A673 (cell line): ENCODE measurements around the gene ARSI. TPM values are rescaled to one million over a fixed set of nuclear protein-coding genes. Genes with fewer than 3 reads are reported as not detected.

Source experiments
- BruUV-seq: library from RNA; stranded (reverse); fragments of 400-500 nt; replicated peaks from 2 replicates; lab custom pipeline; 2021; lab: Mats Ljungman, UMichigan
- CTCF ChIA-PET: fragments of 300-600 bp; sonication (Branson Sonifier 250); formaldehyde crosslinking; loops from one replicate; lab custom pipeline; 2022; ENCODE audit warnings: antibody characterized with exemption; lab: Charles Lee
- POLR2A ChIA-PET: fragments of 300-600 bp; sonication (Branson Sonifier 250); formaldehyde crosslinking; loops from one replicate; lab custom pipeline; 2022; ENCODE audit warnings: antibody characterized with exemption; ENCODE audit not compliant: low non-redundant PET; lab: Charles Lee
- DNase-seq: peaks from one replicate; pipeline ENCODE4 v3.0.0-alpha.2; 2015; ENCODE audit warnings: low spot score
- H3K27ac ChIP-seq: fragments of 200-600 bp; sonication (generic); 2 replicates; pipeline ENCODE4 v1.5.1; 2016; ENCODE audit warnings: mixed run types, low read depth, mild to moderate bottlenecking, mixed read lengths, antibody characterized with exemption, low read length; ENCODE audit not compliant: poor library complexity, severe bottlenecking
- H3K27me3 ChIP-seq: fragments of 200-600 bp; sonication (generic); replicated peaks from 2 replicates; pipeline ENCODE4 v1.6.1; 2017; ENCODE audit warnings: mixed run types, low read depth, mild to moderate bottlenecking, mixed read lengths, antibody characterized with exemption, low read length; ENCODE audit not compliant: insufficient read depth, poor library complexity
- H3K36me3 ChIP-seq: fragments of 200-600 bp; sonication (generic); 2 replicates; pipeline ENCODE4 v1.6.1; 2016; ENCODE audit warnings: mixed run types, mild to moderate bottlenecking, mixed read lengths, antibody characterized with exemption, low read length; ENCODE audit not compliant: insufficient read depth, poor library complexity, severe bottlenecking
- H3K4me1 ChIP-seq: fragments of 200-600 bp; sonication (generic); 2 replicates; pipeline ENCODE4 v1.6.1; 2017; ENCODE audit warnings: mixed run types, mild to moderate bottlenecking, mixed read lengths, antibody characterized with exemption, low read length; ENCODE audit not compliant: insufficient read depth, poor library complexity, severe bottlenecking
- H3K4me3 ChIP-seq: fragments of 200-600 bp; sonication (generic); 2 replicates; pipeline ENCODE4 v1.5.1; 2016; ENCODE audit warnings: low read depth, mixed run types, mild to moderate bottlenecking, mixed read lengths, low read length; ENCODE audit not compliant: poor library complexity, severe bottlenecking
- H3K9me3 ChIP-seq: fragments of 200-600 bp; sonication (generic); 2 replicates; pipeline ENCODE4 v1.6.1; 2016; ENCODE audit warnings: mixed run types, low read depth, mild to moderate bottlenecking, mixed read lengths, antibody characterized with exemption, low read length; ENCODE audit not compliant: poor library complexity, severe bottlenecking
- CTCF ChIP-seq: fragments of 300-800, 200-600 bp; sonication (generic); conservative IDR thresholded peaks from 2 replicates; pipeline ENCODE4 v1.5.1; 2017; ENCODE audit warnings: low read depth, mild to moderate bottlenecking, antibody characterized with exemption, low read length, moderate library complexity, mixed read lengths
- EZH2 ChIP-seq: fragments of 200-600 bp; sonication (generic); IDR thresholded peaks from 2 replicates; pipeline ENCODE4 v1.6.1; 2017; ENCODE audit warnings: borderline replicate concordance, low read depth, mild to moderate bottlenecking, mixed read lengths, antibody characterized with exemption, low read length; ENCODE audit not compliant: poor library complexity, severe bottlenecking
- intact Hi-C: fragments of 100-400 bp; cut with micrococcal nuclease; formaldehyde crosslinking; loops from one replicate; pipeline ENCODE4 v1.10.0; 2022; ENCODE audit not compliant: unreplicated experiment
- total RNA-seq: library from RNA; stranded (reverse); gene quantifications from 2 replicates; pipeline ENCODE4 v1.2.3, GENCODE V29; 2021

The ARSI gene
- total RNA-seq, 1 experiment from 2014 or later, result 0.30 TPM

GRCh38 chr5:150284311-150284710 lies 18.4 kb downstream of the ARSI start:
- CTCF ChIA-PET, result no interaction called here
- POLR2A ChIA-PET, result no interaction called here
- TF ChIP-seq EZH2, result no peak
- no peak for TF ChIP-seq CTCF
- H3K4me3 ChIP-seq, result no peak overlapping the region
- intact Hi-C loops, result no loop called here
- H3K9me3 ChIP-seq, result no peaks in the 10 kb centered on the region
- H3K36me3 ChIP-seq, result no peaks in the 10 kb centered on the region
- no TSS peak for BruUV-seq
- H3K4me1 ChIP-seq, result no peaks in the 10 kb centered on the region
- H3K27ac ChIP-seq, result no peak overlapping the region
- no peak for DNase-seq
- no peaks in the 10 kb centered on the region for H3K27me3 ChIP-seq

GRCh38 chr5:150283904-150284303 lies 18.8 kb downstream of the ARSI start:
- Histone ChIP-seq H3K27ac (no peak overlapping the region), H3K4me3 (no peak overlapping the region), H3K36me3 (no peaks in the 10 kb centered on the region), H3K9me3 (no peaks in the 10 kb centered on the region), H3K27me3 (no peaks in the 10 kb centered on the region), H3K4me1 (no peaks in the 10 kb centered on the region)
- CTCF ChIA-PET, result no interaction called here
- TF ChIP-seq EZH2, result no peak
- no peak for TF ChIP-seq CTCF
- BruUV-seq, result no TSS peak
- POLR2A ChIA-PET, result no interaction called here
- no peak for DNase-seq
- intact Hi-C loops, result no loop called here

GRCh38 chr5:150281987-150282386 lies 20.7 kb downstream of the ARSI start:
- POLR2A ChIA-PET, result no interaction called here
- intact Hi-C loops, result no loop called here
- Histone ChIP-seq H3K4me3 (no peak overlapping the region), H3K27ac (no peak overlapping the region), H3K9me3 (no peaks in the 10 kb centered on the region), H3K36me3 (no peaks in the 10 kb centered on the region), H3K4me1 (peaks cover 5% of the 10 kb centered on the region), H3K27me3 (no peaks in the 10 kb centered on the region)
- TF ChIP-seq CTCF (no peak), EZH2 (no peak)
- BruUV-seq, result no TSS peak
- CTCF ChIA-PET, result no interaction called here
- no peak for DNase-seq
